Skin of body (tissue), 2 donors: Measurements from ENCODE around the gene OTOA. TPM values are rescaled to one million over a fixed set of nuclear protein-coding genes. Genes with fewer than 3 reads are reported as not detected.

Experiments used
- small RNA-seq: library from RNA; depleted of rRNA; stranded (forward); fragments of <200 nt; gene quantifications from one replicate; pipeline ENCODE3, GENCODE V24; 2014; ENCODE audit warnings: low replicate concordance
- total RNA-seq: library from RNA; depleted of rRNA; stranded (reverse); fragments of >200 nt; gene quantifications from one replicate; pipeline ENCODE4 v1.2.3, GENCODE V29; 2014

Gene OTOA
- total RNA-seq, 1 donor from 2014 or later, result 0.10 TPM

Small RNA genes within 50 kb of the gene (small RNA-seq; reads per million reads assigned to genes)
- not detected for gene RNU6-1005P
- gene RNU6-196P, result not detected

Other genes starting within 250 kb of the OTOA start
- 113 TPM for gene METTL9, start 64.4 kb upstream of the OTOA start, total RNA-seq
- 4.9 TPM for gene IGSF6, start 11.4 kb upstream of the OTOA start, total RNA-seq
- 77.1 TPM for gene NPIPB4, start 193.8 kb downstream of the OTOA start, total RNA-seq